ENCODE data around the gene AWAT1.
"Not testable (repeated sequence)": the region's sequence is repeated elsewhere in the genome, so short reads cannot be mapped to it uniquely, and the experiment has no call there.

Gene AWAT1

DNA sequence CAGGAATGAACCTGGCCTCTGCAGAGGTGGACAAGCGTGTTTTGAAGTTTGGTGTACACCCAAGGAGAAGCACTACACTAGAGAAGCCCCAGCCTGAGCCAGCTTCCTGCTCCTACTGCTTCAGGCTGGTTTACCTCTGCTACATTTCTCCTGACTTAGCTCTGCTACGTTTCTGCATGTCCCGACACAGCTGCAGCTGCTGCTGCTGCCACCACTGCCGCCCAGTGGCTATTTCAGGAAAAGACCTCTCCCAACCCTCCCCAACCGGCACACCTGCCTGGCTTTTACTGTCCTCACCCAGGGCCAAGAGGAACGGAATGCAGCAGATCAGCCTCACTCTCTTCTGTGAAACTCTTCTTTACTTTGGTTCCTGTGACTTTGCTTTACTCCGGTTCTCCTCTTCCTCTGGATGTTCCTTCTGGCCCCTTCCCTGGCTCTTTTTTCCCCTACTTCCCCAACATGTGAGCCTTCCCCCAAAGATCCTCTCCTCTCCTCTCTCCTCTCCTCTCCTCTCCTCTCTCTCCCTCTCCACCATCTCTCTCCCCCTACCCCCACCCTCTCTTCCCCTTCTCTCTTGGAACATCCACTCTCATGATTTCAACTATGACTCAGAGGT is 28.6 kb downstream of the AWAT1 start:
- peak; percentile 10 for DNase-seq

DNA sequence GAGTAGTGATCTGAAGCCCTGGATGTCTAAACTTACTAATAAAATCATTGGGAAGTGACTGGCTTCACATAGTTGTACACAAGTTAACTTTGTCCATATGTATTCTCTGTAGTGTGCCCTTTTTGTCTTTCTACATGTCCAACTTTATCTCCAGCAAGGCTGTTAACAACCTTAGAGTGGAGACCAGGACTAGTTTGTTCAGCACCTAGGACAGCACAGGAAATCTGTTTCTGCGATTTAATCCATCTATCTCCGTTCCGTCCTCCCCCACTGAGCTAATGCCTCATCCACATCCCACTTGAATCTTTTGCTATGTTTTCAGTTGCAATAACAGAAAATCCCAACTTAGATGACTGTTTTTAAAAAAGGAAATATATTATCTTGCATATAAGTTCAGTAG is 30.3 kb downstream of the AWAT1 start:
- no peak for DNase-seq

GRCh38 chrX:70268034-70268433 is 33.6 kb downstream of the AWAT1 start, which contains the start of gene ARR3:
Gene ARR3 (plus strand): TSS chrX:70268334. CDS start chrX:70269386, 1,052 bp downstream.
- no peak for DNase-seq

DNA sequence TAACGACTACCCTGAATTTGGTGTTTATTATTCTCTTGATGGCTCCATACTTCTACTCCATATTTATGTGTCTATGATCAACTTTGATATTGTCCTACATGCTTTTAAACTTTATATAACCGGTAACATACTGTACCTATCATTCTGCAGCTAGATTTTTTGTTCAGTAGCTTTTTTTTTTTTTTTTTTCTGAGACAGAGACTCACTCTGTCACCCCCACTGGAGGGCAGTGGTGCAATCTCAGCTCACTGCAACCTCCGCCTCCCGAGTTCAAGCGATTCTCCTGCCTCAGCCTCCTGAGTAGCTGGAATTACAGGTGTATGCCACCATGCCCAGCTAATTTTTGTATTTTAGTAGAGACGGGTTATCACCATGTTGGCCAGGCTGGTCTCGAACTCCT is 39.6 kb downstream of the AWAT1 start:
- not testable (repeated sequence) for DNase-seq

- DNase-seq = no peak
Measured at GRCh38 chrX:70279081-70279480, 44.6 kb downstream of the AWAT1 start.

DNA sequence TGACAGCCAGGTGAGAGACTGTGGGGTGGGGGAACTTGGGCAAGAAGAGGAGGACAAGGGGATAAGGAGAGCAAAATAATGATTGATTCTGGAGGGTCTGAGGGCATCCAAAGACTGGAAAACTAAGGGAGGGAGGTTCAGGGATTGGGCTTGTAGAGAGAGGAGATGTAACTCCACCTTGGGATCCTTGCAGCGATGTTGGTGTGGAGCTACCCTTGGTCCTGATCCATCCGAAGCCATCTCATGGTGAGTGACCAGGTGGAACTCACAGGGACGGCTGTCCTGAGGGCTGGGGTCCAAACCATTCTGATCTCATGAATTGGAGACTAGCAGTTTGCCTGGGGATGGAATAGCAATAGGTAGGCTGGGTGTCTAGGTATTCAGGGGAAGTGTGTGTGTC is 46.1 kb downstream of the AWAT1 start:
- DNase-seq = no peak

DNA sequence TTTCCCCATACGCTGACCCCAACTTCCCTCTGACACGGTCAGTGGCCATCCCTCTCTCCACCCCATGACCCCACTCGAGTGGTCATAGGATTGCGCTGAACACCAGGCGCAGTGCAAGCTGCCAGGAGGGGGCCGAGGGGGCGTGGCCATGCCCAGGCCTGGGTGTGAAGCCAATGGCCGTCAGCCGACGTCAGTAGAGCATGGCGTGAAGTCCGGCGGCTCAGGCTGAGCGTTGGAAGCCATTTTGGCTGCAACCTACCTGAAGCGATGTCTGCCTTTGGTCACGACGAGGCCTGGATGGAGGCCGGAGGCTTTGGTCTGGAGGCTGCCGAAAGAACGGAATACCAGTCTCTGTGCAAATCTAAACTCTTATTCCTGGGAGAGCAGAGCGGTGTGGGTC is 47.5 kb downstream of the AWAT1 start, which contains the start of gene RAB41:
RAB41 (plus strand) TSS at position 222 of the 400 bp plus-strand sequence; CDS start at position 268, 46 bp downstream.
- no peak for DNase-seq

- no peak for DNase-seq
Measured at GRCh38 chrX:70289168-70289792, 54.8 kb downstream of the AWAT1 start.
